PFSK-1 (cell line): Measurements from ENCODE around the gene RREB1.

Experiments used
- POLR2AphosphoS5 ChIP-seq: IDR thresholded peaks from 2 replicates; pipeline ENCODE4 v1.6.1; 2012; ENCODE audit warnings: low read depth, mild to moderate bottlenecking, control low read depth, low read length, moderate library complexity
- SIN3A ChIP-seq: IDR thresholded peaks from 2 replicates; pipeline ENCODE4 v1.6.1; 2012; ENCODE audit warnings: mild to moderate bottlenecking, low read length, moderate library complexity, borderline replicate concordance; ENCODE audit not compliant: insufficient read depth
- TAF1 ChIP-seq: IDR thresholded peaks from 2 replicates; pipeline ENCODE4 v1.6.1; 2012; ENCODE audit warnings: low read length, control low read depth, borderline replicate concordance; ENCODE audit not compliant: insufficient read depth

- TF ChIP-seq SIN3A, result no peak
- no peak for TF ChIP-seq POLR2AphosphoS5
- TF ChIP-seq TAF1, result no peak
Measured at GRCh38 chr6:7124636-7125035, 16.9 kb downstream of the RREB1 start.
